Naive B cell (primary cell): ENCODE data around the gene LIFR. TPM values are rescaled to one million over a fixed set of nuclear protein-coding genes. Genes with fewer than 3 reads are reported as not detected.
"Not testable (repeated sequence)": the region's sequence is repeated elsewhere in the genome, so short reads cannot be mapped to it uniquely, and the experiment has no call there.

Experiments
- ATAC-seq, 2 donors: fragments of 150-1000 bp; cut with Tn5 transposase; 2 replicates each; pipeline ENCODE4 v1.10.0; 2021; ENCODE audit warnings: low read depth in 2 of 2, mild to moderate bottlenecking in 2 of 2, moderate library complexity in 2 of 2
- DNase-seq: peaks from one replicate; pipeline ENCODE4 v3.0.0; 2022
- H3K27ac Mint-ChIP-seq, 6 donors: one replicate each; pipeline ENCODE4 v1.8.0; 2020 to 2022; ENCODE audit warnings: mild to moderate bottlenecking in 6 of 6, mixed read lengths in 6 of 6, moderate library complexity in 5 of 6, inconsistent platforms in 2 of 6
- H3K27me3 Mint-ChIP-seq, 3 donors: one replicate each; pipeline ENCODE4 v1.8.0; 2021 to 2022; ENCODE audit warnings: mixed read lengths in 3 of 3, mild to moderate bottlenecking in 1 of 3
- H3K36me3 Mint-ChIP-seq, 2 donors: one replicate each; pipeline ENCODE4 v1.8.0; 2020 to 2022; ENCODE audit warnings: mixed read lengths in 2 of 2, inconsistent platforms in 1 of 2, mild to moderate bottlenecking in 1 of 2
- H3K4me1 Mint-ChIP-seq, 3 donors: one replicate each; pipeline ENCODE4 v1.8.0; 2020 to 2022; ENCODE audit warnings: mixed read lengths in 3 of 3, inconsistent platforms in 1 of 3, mild to moderate bottlenecking in 1 of 3, moderate library complexity in 1 of 3
- H3K4me3 Mint-ChIP-seq, 8 donors: one replicate each; pipeline ENCODE4 v1.8.0; 2020 to 2022; ENCODE audit warnings: mild to moderate bottlenecking in 8 of 8, mixed read lengths in 8 of 8, moderate library complexity in 8 of 8, inconsistent platforms in 2 of 8
- H3K9me3 Mint-ChIP-seq, 7 donors: one replicate each; pipeline ENCODE4 v1.8.0; 2020 to 2022; ENCODE audit warnings: mixed read lengths in 7 of 7, mild to moderate bottlenecking in 5 of 7, inconsistent platforms in 2 of 7, moderate library complexity in 1 of 7
- polyA plus RNA-seq, 6 donors: library from polyadenylated mRNA; unstranded; fragments of 300-500 nt; fragmentation: Illumina TruSeq; gene quantifications; one replicate each; pipeline ENCODE4 v1.2.3, GENCODE V29; 2021; ENCODE audit warnings: low read depth in 6 of 6

LIFR gene
- polyA plus RNA-seq, 6 donors from 2014 or later: not detected

- Mint-ChIP-seq H3K27me3 (peaks cover 22 to 57% (median 40%) of the 10 kb centered on the region in 3 donors), H3K27ac (no peak overlapping the region), H3K4me1 (no peaks in the 10 kb centered on the region), H3K9me3 (peaks cover 0 to 4% (median 0%) of the 10 kb centered on the region in 7 donors), H3K36me3 (no peaks in the 10 kb centered on the region), H3K4me3 (no peak overlapping the region)
- ATAC-seq (no peak), DNase-seq (no peak)
Measured at GRCh38 chr5:38535248-38535750, 21.1 kb downstream of the LIFR start.

GRCh38 chr5:38534156-38534453, 22.3 kb downstream of the LIFR start:
- H3K36me3 Mint-ChIP-seq: no peaks in the 10 kb centered on the region
- peaks cover 18 to 60% (median 43%) of the 10 kb centered on the region in 3 donors for H3K27me3 Mint-ChIP-seq
- ATAC-seq: no peak
- no peak overlapping the region for H3K4me3 Mint-ChIP-seq
- H3K27ac Mint-ChIP-seq: no peak overlapping the region
- no peak for DNase-seq
- no peaks in the 10 kb centered on the region for H3K4me1 Mint-ChIP-seq
- H3K9me3 Mint-ChIP-seq: peaks cover 0 to 4% (median 0%) of the 10 kb centered on the region in 7 donors

- no peaks in the 10 kb centered on the region for H3K36me3 Mint-ChIP-seq
- ATAC-seq: no peak
- H3K27me3 Mint-ChIP-seq: peaks cover 13 to 54% (median 38%) of the 10 kb centered on the region in 3 donors
- H3K9me3 Mint-ChIP-seq: peaks cover 0 to 3% (median 0%) of the 10 kb centered on the region in 7 donors
- no peak for DNase-seq
- H3K27ac Mint-ChIP-seq: no peak overlapping the region
- H3K4me1 Mint-ChIP-seq: no peaks in the 10 kb centered on the region
- no peak overlapping the region for H3K4me3 Mint-ChIP-seq
Measured at GRCh38 chr5:38533286-38534155, 22.9 kb downstream of the LIFR start.

GRCh38 chr5:38532165-38532669, 24.2 kb downstream of the LIFR start:
- no peak overlapping the region for H3K27ac Mint-ChIP-seq
- no peak for DNase-seq
- H3K4me1 Mint-ChIP-seq: peaks cover 11 to 12% (median 12%) of the 10 kb centered on the region in 3 donors

GRCh38 chr5:38531518-38531917, 24.9 kb downstream of the LIFR start:
- ATAC-seq: no peak
- no peak for DNase-seq
- Mint-ChIP-seq H3K4me3 (no peak overlapping the region), H3K27ac (no peak overlapping the region), H3K9me3 (peaks cover 5 to 17% (median 6%) of the 10 kb centered on the region in 7 donors), H3K4me1 (peaks cover 11 to 13% (median 12%) of the 10 kb centered on the region in 3 donors), H3K36me3 (no peaks in the 10 kb centered on the region), H3K27me3 (peaks cover 4 to 40% (median 25%) of the 10 kb centered on the region in 3 donors)

More at GRCh38 chr5:38532165-38532669, 24.2 kb downstream of the LIFR start:
- Mint-ChIP-seq H3K27me3 (peaks cover 7 to 44% (median 29%) of the 10 kb centered on the region in 3 donors), H3K36me3 (no peaks in the 10 kb centered on the region), H3K4me3 (no peak overlapping the region), H3K9me3 (peaks cover 0 to 11% (median 6%) of the 10 kb centered on the region in 7 donors)
- no peak for ATAC-seq

GRCh38 chr5:38529955-38530646, 26.3 kb downstream of the LIFR start:
- ATAC-seq (no peak), DNase-seq (no peak)
- H3K4me1 Mint-ChIP-seq: peaks cover 11 to 13% (median 12%) of the 10 kb centered on the region in 3 donors
- H3K4me3 Mint-ChIP-seq: no peak overlapping the region
- H3K27me3 Mint-ChIP-seq: peaks cover 8 to 39% (median 22%) of the 10 kb centered on the region in 3 donors
- H3K9me3 Mint-ChIP-seq: peaks cover 5 to 17% (median 6%) of the 10 kb centered on the region in 7 donors
- no peaks in the 10 kb centered on the region for H3K36me3 Mint-ChIP-seq
- no peak overlapping the region for H3K27ac Mint-ChIP-seq

- ATAC-seq: no peak
- H3K27ac Mint-ChIP-seq: peak overlapping the region in 3 of 6 donors; percentile 40 to 59 (median 53)
- no peak for DNase-seq
- peaks cover 0 to 7% of the 10 kb centered on the region in 2 donors for H3K36me3 Mint-ChIP-seq
- H3K9me3 Mint-ChIP-seq: peaks cover 6 to 17% (median 11%) of the 10 kb centered on the region in 7 donors
- peak overlapping the region in 1 of 8 donors; percentile 3 for H3K4me3 Mint-ChIP-seq
- peaks cover 8 to 41% (median 31%) of the 10 kb centered on the region in 3 donors for H3K27me3 Mint-ChIP-seq
- H3K4me1 Mint-ChIP-seq: peaks cover 11 to 13% (median 12%) of the 10 kb centered on the region in 3 donors
Measured at GRCh38 chr5:38528162-38528703, 28.2 kb downstream of the LIFR start.

- ATAC-seq (peak; percentile 86 to 87), DNase-seq (peak; percentile 7)
- peaks cover 8 to 40% (median 35%) of the 10 kb centered on the region in 3 donors for H3K27me3 Mint-ChIP-seq
- H3K9me3 Mint-ChIP-seq: peaks cover 6 to 17% (median 11%) of the 10 kb centered on the region in 7 donors
- H3K4me3 Mint-ChIP-seq: peak overlapping the region in 1 of 8 donors; percentile 26
- H3K27ac Mint-ChIP-seq: peak overlapping the region in 2 of 6 donors; percentile 34 to 53
- peaks cover 0 to 7% of the 10 kb centered on the region in 2 donors for H3K36me3 Mint-ChIP-seq
- H3K4me1 Mint-ChIP-seq: peaks cover 11 to 13% (median 12%) of the 10 kb centered on the region in 3 donors
Measured at GRCh38 chr5:38527475-38527874, 29.0 kb downstream of the LIFR start.

GRCh38 chr5:38524022-38524421, 32.4 kb downstream of the LIFR start:
- ATAC-seq (no peak), DNase-seq (no peak)
- H3K36me3 Mint-ChIP-seq: peaks cover 0 to 7% of the 10 kb centered on the region in 2 donors
- H3K4me3 Mint-ChIP-seq: no peak overlapping the region
- no peak overlapping the region for H3K27ac Mint-ChIP-seq
- H3K9me3 Mint-ChIP-seq: peaks cover 9 to 27% (median 15%) of the 10 kb centered on the region in 7 donors
- peaks cover 15 to 40% (median 35%) of the 10 kb centered on the region in 3 donors for H3K27me3 Mint-ChIP-seq
- peaks cover 11 to 13% (median 12%) of the 10 kb centered on the region in 3 donors for H3K4me1 Mint-ChIP-seq

- no peak overlapping the region for H3K27ac Mint-ChIP-seq
- peaks cover 6 to 18% (median 13%) of the 10 kb centered on the region in 7 donors for H3K9me3 Mint-ChIP-seq
- no peaks in the 10 kb centered on the region for H3K4me1 Mint-ChIP-seq
- peaks cover 16 to 44% (median 42%) of the 10 kb centered on the region in 3 donors for H3K27me3 Mint-ChIP-seq
- peaks cover 0 to 4% of the 10 kb centered on the region in 2 donors for H3K36me3 Mint-ChIP-seq
- H3K4me3 Mint-ChIP-seq: no peak overlapping the region
- no peak for ATAC-seq
- DNase-seq: no peak
Measured at GRCh38 chr5:38519476-38519875, 37.0 kb downstream of the LIFR start.

GRCh38 chr5:38518341-38518740, 38.1 kb downstream of the LIFR start:
- H3K27me3 Mint-ChIP-seq: peaks cover 16 to 36% (median 33%) of the 10 kb centered on the region in 3 donors
- no peak overlapping the region for H3K27ac Mint-ChIP-seq
- H3K4me3 Mint-ChIP-seq: no peak overlapping the region
- H3K36me3 Mint-ChIP-seq: no peaks in the 10 kb centered on the region
- ATAC-seq: no peak
- peaks cover 2 to 18% (median 10%) of the 10 kb centered on the region in 7 donors for H3K9me3 Mint-ChIP-seq
- DNase-seq: no peak
- no peaks in the 10 kb centered on the region for H3K4me1 Mint-ChIP-seq

GRCh38 chr5:38516649-38517048, 39.8 kb downstream of the LIFR start:
- not testable (repeated sequence) for H3K4me1 Mint-ChIP-seq, ATAC-seq, H3K36me3 Mint-ChIP-seq, H3K27ac Mint-ChIP-seq, DNase-seq, H3K4me3 Mint-ChIP-seq
- Mint-ChIP-seq H3K27me3 (peaks cover 16 to 30% (median 23%) of the 10 kb centered on the region in 3 donors), H3K9me3 (peaks cover 2 to 18% (median 10%) of the 10 kb centered on the region in 7 donors)

GRCh38 chr5:38515646-38516045, 40.8 kb downstream of the LIFR start:
- H3K27ac Mint-ChIP-seq: no peak overlapping the region
- peaks cover 2 to 18% (median 10%) of the 10 kb centered on the region in 7 donors for H3K9me3 Mint-ChIP-seq
- H3K4me3 Mint-ChIP-seq: no peak overlapping the region
- no peaks in the 10 kb centered on the region for H3K36me3 Mint-ChIP-seq
- H3K27me3 Mint-ChIP-seq: peaks cover 18 to 29% (median 18%) of the 10 kb centered on the region in 3 donors
- DNase-seq (no peak), ATAC-seq (no peak)
- no peaks in the 10 kb centered on the region for H3K4me1 Mint-ChIP-seq
